ENCODE data around the gene DROSHA.
"Not testable (repeated sequence)": the region's sequence is repeated elsewhere in the genome, so short reads cannot be mapped to it uniquely, and the experiment has no call there.

The DROSHA gene

GRCh38 chr5:31531888-31532547 is at the start of gene DROSHA, which contains the start of gene C5orf22:
Gene DROSHA (minus strand): TSS chr5:31532093. CDS start chr5:31529059, 3,034 bp downstream.
Gene C5orf22 (plus strand): TSS chr5:31532301. CDS start chr5:31532393, 92 bp downstream.
- DNase-seq = peak; percentile 94

- no peak for DNase-seq
These were observed 47.7 kb upstream of the DROSHA start for GRCh38 chr5:31579558-31579957.

- DNase-seq = no peak
These were observed 45.5 kb upstream of the DROSHA start for GRCh38 chr5:31577438-31577837.

- no peak for DNase-seq
These were observed 42.9 kb upstream of the DROSHA start for GRCh38 chr5:31574772-31575171.

- DNase-seq = no peak
These were observed 41.7 kb upstream of the DROSHA start for GRCh38 chr5:31573494-31574142.

- no peak for DNase-seq
These were observed 37.2 kb upstream of the DROSHA start for GRCh38 chr5:31569068-31569467.

- DNase-seq = no peak
These were observed 36.5 kb upstream of the DROSHA start for GRCh38 chr5:31568302-31568835.

GRCh38 chr5:31566362-31566761 is 34.5 kb upstream of the DROSHA start:
- DNase-seq = not testable (repeated sequence)

- no peak for DNase-seq
These were observed 31.3 kb upstream of the DROSHA start for GRCh38 chr5:31563216-31563615.

GRCh38 chr5:31561946-31562345 is 30.1 kb upstream of the DROSHA start:
- no peak for DNase-seq

- DNase-seq = no peak
These were observed 28.0 kb upstream of the DROSHA start for GRCh38 chr5:31559942-31560341.

- no peak for DNase-seq
These were observed 24.6 kb upstream of the DROSHA start for GRCh38 chr5:31556461-31556860.

GRCh38 chr5:31554552-31554951 is 22.7 kb upstream of the DROSHA start:
- DNase-seq = no peak

GRCh38 chr5:31553863-31554262 is 22.0 kb upstream of the DROSHA start:
- DNase-seq = no peak

- DNase-seq = no peak
These were observed 20.0 kb upstream of the DROSHA start for GRCh38 chr5:31551878-31552277.

- not testable (repeated sequence) for DNase-seq
These were observed 17.2 kb upstream of the DROSHA start for GRCh38 chr5:31549114-31549513.

- DNase-seq = no peak
These were observed 6.0 kb upstream of the DROSHA start for GRCh38 chr5:31537851-31538250.

- DNase-seq = no peak
These were observed 5.5 kb upstream of the DROSHA start for GRCh38 chr5:31537349-31537748.

- DNase-seq = no peak
These were observed 5.0 kb upstream of the DROSHA start for GRCh38 chr5:31536873-31537272.

GRCh38 chr5:31534527-31535046 is 2.7 kb upstream of the DROSHA start:
- no peak for DNase-seq

GRCh38 chr5:31531543-31531887 is 378 bp downstream of the DROSHA start:
- peak; percentile 47 for DNase-seq

- DNase-seq = no peak
These were observed 1.2 kb downstream of the DROSHA start for GRCh38 chr5:31530541-31531265.

GRCh38 chr5:31523041-31523440 is 8.9 kb downstream of the DROSHA start:
- no peak for DNase-seq

- no peak for DNase-seq
These were observed 15.1 kb downstream of the DROSHA start for GRCh38 chr5:31516802-31517201.

All from stimulated activated CD8-positive, alpha-beta memory T cell treated with anti-CD3 and anti-CD28 coated beads, Interleukin-4, amount 100 ng/mL, for 48 hours (primary cell).